Activated naive CD8-positive, alpha-beta T cell treated with anti-CD3 and anti-CD28 coated beads, Interleukin-2, amount 50 U/mL, for 24 hours (primary cell): ENCODE data around the gene VPS13D.

Source experiments
- ATAC-seq: fragments of 150-1000 bp; cut with Tn5 transposase; one replicate; pipeline ENCODE4 v1.10.0; 2021
- DNase-seq: peaks from one replicate; pipeline ENCODE4 v3.0.0; 2021
- H3K27ac Mint-ChIP-seq: one replicate; pipeline ENCODE4 v1.8.0; 2021; ENCODE audit warnings: mild to moderate bottlenecking, mixed read lengths
- H3K27me3 Mint-ChIP-seq: one replicate; pipeline ENCODE4 v1.8.0; 2021; ENCODE audit warnings: mixed read lengths
- H3K36me3 Mint-ChIP-seq: one replicate; pipeline ENCODE4 v1.8.0; 2021; ENCODE audit warnings: low read depth, mixed read lengths
- H3K4me1 Mint-ChIP-seq: one replicate; pipeline ENCODE4 v1.8.0; 2021; ENCODE audit warnings: mixed read lengths
- H3K4me3 Mint-ChIP-seq: one replicate; pipeline ENCODE4 v1.8.0; 2021; ENCODE audit warnings: mild to moderate bottlenecking, moderate library complexity, mixed read lengths
- H3K9me3 Mint-ChIP-seq: one replicate; pipeline ENCODE4 v1.8.0; 2021; ENCODE audit warnings: mixed read lengths

The VPS13D gene

GRCh38 chr1:12188657-12189327, 41.0 kb upstream of the VPS13D start:
- peaks cover 45% of the 10 kb centered on the region for H3K36me3 Mint-ChIP-seq
- H3K9me3 Mint-ChIP-seq: no peaks in the 10 kb centered on the region
- ATAC-seq: no peak
- H3K4me1 Mint-ChIP-seq: peaks cover 40% of the 10 kb centered on the region
- no peaks in the 10 kb centered on the region for H3K27me3 Mint-ChIP-seq
- H3K4me3 Mint-ChIP-seq: no peak overlapping the region
- no peak for DNase-seq
- H3K27ac Mint-ChIP-seq: no peak overlapping the region

- H3K27ac Mint-ChIP-seq: no peak overlapping the region
- H3K27me3 Mint-ChIP-seq: no peaks in the 10 kb centered on the region
- DNase-seq (no peak), ATAC-seq (no peak)
- H3K4me3 Mint-ChIP-seq: no peak overlapping the region
- H3K4me1 Mint-ChIP-seq: peaks cover 35% of the 10 kb centered on the region
- peaks cover 46% of the 10 kb centered on the region for H3K36me3 Mint-ChIP-seq
- H3K9me3 Mint-ChIP-seq: no peaks in the 10 kb centered on the region
These were observed 40.5 kb upstream of the VPS13D start for GRCh38 chr1:12189328-12189682.

GRCh38 chr1:12191242-12192032, 38.4 kb upstream of the VPS13D start:
- H3K36me3 Mint-ChIP-seq: peaks cover 62% of the 10 kb centered on the region
- no peak for ATAC-seq
- no peak overlapping the region for H3K4me3 Mint-ChIP-seq
- H3K27me3 Mint-ChIP-seq: no peaks in the 10 kb centered on the region
- no peaks in the 10 kb centered on the region for H3K9me3 Mint-ChIP-seq
- peaks cover 34% of the 10 kb centered on the region for H3K4me1 Mint-ChIP-seq
- no peak for DNase-seq
- H3K27ac Mint-ChIP-seq: no peak overlapping the region

GRCh38 chr1:12194666-12195216, 35.1 kb upstream of the VPS13D start:
- peaks cover 62% of the 10 kb centered on the region for H3K36me3 Mint-ChIP-seq
- H3K27ac Mint-ChIP-seq: peak overlapping the region; percentile 45
- DNase-seq (no peak), ATAC-seq (no peak)
- H3K4me3 Mint-ChIP-seq: no peak overlapping the region
- no peaks in the 10 kb centered on the region for H3K27me3 Mint-ChIP-seq
- peaks cover 49% of the 10 kb centered on the region for H3K4me1 Mint-ChIP-seq
- H3K9me3 Mint-ChIP-seq: no peaks in the 10 kb centered on the region

GRCh38 chr1:12195416-12195815, 34.4 kb upstream of the VPS13D start:
- Mint-ChIP-seq H3K27me3 (no peaks in the 10 kb centered on the region), H3K27ac (peak overlapping the region; percentile 45), H3K4me1 (peaks cover 52% of the 10 kb centered on the region), H3K9me3 (no peaks in the 10 kb centered on the region), H3K4me3 (no peak overlapping the region), H3K36me3 (peaks cover 59% of the 10 kb centered on the region)
- no peak for ATAC-seq
- no peak for DNase-seq

GRCh38 chr1:12196641-12197482, 33.0 kb upstream of the VPS13D start:
- DNase-seq (no peak), ATAC-seq (peak; percentile 46)
- H3K4me1 Mint-ChIP-seq: peaks cover 66% of the 10 kb centered on the region
- H3K36me3 Mint-ChIP-seq: peaks cover 57% of the 10 kb centered on the region
- H3K4me3 Mint-ChIP-seq: no peak overlapping the region
- no peaks in the 10 kb centered on the region for H3K9me3 Mint-ChIP-seq
- H3K27me3 Mint-ChIP-seq: no peaks in the 10 kb centered on the region
- no peak overlapping the region for H3K27ac Mint-ChIP-seq

- Mint-ChIP-seq H3K27me3 (no peaks in the 10 kb centered on the region), H3K36me3 (peaks cover 59% of the 10 kb centered on the region), H3K4me3 (no peak overlapping the region), H3K27ac (no peak overlapping the region), H3K4me1 (peaks cover 72% of the 10 kb centered on the region), H3K9me3 (no peaks in the 10 kb centered on the region)
- no peak for DNase-seq
- no peak for ATAC-seq
These were observed 32.3 kb upstream of the VPS13D start for GRCh38 chr1:12197483-12197880.

- Mint-ChIP-seq H3K4me3 (no peak overlapping the region), H3K36me3 (peaks cover 62% of the 10 kb centered on the region), H3K27me3 (no peaks in the 10 kb centered on the region), H3K9me3 (no peaks in the 10 kb centered on the region), H3K4me1 (peaks cover 92% of the 10 kb centered on the region), H3K27ac (peak overlapping the region; percentile 73)
- ATAC-seq (no peak), DNase-seq (no peak)
These were observed 29.6 kb upstream of the VPS13D start for GRCh38 chr1:12200208-12200607.

GRCh38 chr1:12201352-12202189, 28.3 kb upstream of the VPS13D start:
- Mint-ChIP-seq H3K27ac (peak overlapping the region; percentile 88), H3K9me3 (no peaks in the 10 kb centered on the region), H3K4me3 (peak overlapping the region; percentile 66), H3K36me3 (peaks cover 63% of the 10 kb centered on the region), H3K27me3 (no peaks in the 10 kb centered on the region), H3K4me1 (peaks cover 91% of the 10 kb centered on the region)
- DNase-seq: peak; percentile 55
- ATAC-seq: peak; percentile 53

- Mint-ChIP-seq H3K27ac (peak overlapping the region; percentile 91), H3K36me3 (peaks cover 61% of the 10 kb centered on the region), H3K4me1 (peaks cover 85% of the 10 kb centered on the region), H3K9me3 (no peaks in the 10 kb centered on the region), H3K4me3 (peak overlapping the region; percentile 50), H3K27me3 (no peaks in the 10 kb centered on the region)
- ATAC-seq: no peak
- DNase-seq: no peak
These were observed 27.7 kb upstream of the VPS13D start for GRCh38 chr1:12202190-12202497.

- DNase-seq (no peak), ATAC-seq (no peak)
- Mint-ChIP-seq H3K27me3 (no peaks in the 10 kb centered on the region), H3K9me3 (no peaks in the 10 kb centered on the region), H3K27ac (peak overlapping the region; percentile 91), H3K4me1 (peaks cover 85% of the 10 kb centered on the region), H3K36me3 (peaks cover 60% of the 10 kb centered on the region), H3K4me3 (peak overlapping the region; percentile 50)
These were observed 27.3 kb upstream of the VPS13D start for GRCh38 chr1:12202577-12202976.

GRCh38 chr1:12203216-12204007, 26.4 kb upstream of the VPS13D start:
- Mint-ChIP-seq H3K36me3 (peaks cover 61% of the 10 kb centered on the region), H3K27me3 (no peaks in the 10 kb centered on the region), H3K27ac (peak overlapping the region; percentile 91), H3K4me1 (peaks cover 86% of the 10 kb centered on the region), H3K9me3 (no peaks in the 10 kb centered on the region), H3K4me3 (peak overlapping the region; percentile 55)
- ATAC-seq (no peak), DNase-seq (no peak)

GRCh38 chr1:12204140-12204539, 25.7 kb upstream of the VPS13D start:
- Mint-ChIP-seq H3K36me3 (peaks cover 67% of the 10 kb centered on the region), H3K27me3 (no peaks in the 10 kb centered on the region), H3K27ac (peak overlapping the region; percentile 91), H3K4me1 (peaks cover 86% of the 10 kb centered on the region), H3K4me3 (peak overlapping the region; percentile 55), H3K9me3 (no peaks in the 10 kb centered on the region)
- DNase-seq (peak; percentile 81), ATAC-seq (peak; percentile 73)
